A172 (cell line): Measurements from ENCODE around the gene SMAD3. TPM values are rescaled to one million over a fixed set of nuclear protein-coding genes. Genes with fewer than 3 reads are reported as not detected.

Source experiments
- DNase-seq: peaks from one replicate; pipeline ENCODE4 v3.0.0-alpha.2; 2015; ENCODE audit warnings: low spot score
- total RNA-seq: library from RNA; depleted of rRNA; stranded (reverse); fragments of >200 nt; shearing (Covaris generic); gene quantifications from 2 replicates; pipeline ENCODE4 v1.2.3, GENCODE V29; 2014; rRNA removed

Gene SMAD3
- total RNA-seq, 1 experiment from 2014 or later = 7.2 TPM

GRCh38 chr15:67228286-67228685 is 162.9 kb downstream of the SMAD3 start:
- no peak for DNase-seq

GRCh38 chr15:67230504-67230903 is 165.1 kb downstream of the SMAD3 start:
- DNase-seq = no peak

DNA sequence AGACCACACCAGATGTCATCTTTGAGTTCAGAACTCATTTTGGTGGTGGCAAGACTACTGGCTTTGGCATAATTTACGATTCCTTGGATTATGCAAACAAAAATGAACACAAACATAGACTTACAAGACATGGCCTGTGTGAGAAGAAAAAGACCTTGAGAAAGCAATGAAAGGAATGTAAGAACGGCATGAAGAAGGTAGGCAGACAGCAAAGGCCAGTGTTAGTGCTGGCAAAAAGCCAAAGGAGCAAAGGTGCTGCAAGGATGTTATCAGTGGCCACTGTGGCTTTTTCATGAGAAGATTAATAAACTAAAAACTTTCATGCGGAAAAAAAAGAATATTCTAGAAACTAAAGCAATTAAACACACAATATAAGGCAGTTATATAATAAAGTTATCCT is 167.2 kb downstream of the SMAD3 start:
- DNase-seq = no peak

DNA sequence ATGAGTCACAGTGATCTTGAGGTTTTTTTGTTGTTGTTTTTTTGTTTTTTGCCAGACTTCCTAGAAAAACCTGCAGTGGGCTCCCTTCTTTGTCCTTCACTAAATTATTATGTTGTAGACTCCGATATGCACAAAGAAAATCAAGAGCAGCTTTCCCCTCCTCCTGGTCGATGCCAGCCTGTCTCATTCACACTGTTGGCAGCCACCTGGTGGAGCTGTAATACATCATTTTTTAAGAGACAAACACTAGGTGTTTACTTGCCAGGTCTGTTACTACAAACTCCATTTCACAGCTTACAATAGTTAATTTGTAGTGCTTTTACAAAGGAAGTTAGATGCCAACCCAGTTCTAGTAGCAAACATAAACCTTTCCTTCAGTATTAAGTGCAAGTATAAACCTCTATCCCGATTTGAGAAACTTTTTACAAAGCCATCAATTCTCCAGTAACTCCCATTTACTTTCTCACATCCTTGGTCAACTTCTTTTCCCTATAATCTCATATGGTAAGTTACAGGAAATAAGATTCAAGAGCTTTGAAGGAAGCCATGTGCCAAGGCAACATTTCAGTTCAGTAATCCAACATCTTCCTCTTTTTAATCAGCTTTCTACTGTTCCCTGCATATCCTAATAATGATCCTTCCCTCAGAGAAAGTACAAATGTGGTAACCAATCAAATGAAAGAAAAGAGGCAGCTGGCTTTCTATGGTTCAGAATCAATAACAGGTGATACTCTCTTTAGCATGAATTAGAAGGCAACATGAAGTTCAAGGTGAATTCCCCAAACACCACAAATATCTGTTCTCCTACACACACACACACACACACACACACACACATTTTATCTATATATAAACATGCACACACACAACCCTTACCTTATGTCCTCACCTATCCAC is 175.1 kb downstream of the SMAD3 start:
- DNase-seq = peak; percentile 13

DNA sequence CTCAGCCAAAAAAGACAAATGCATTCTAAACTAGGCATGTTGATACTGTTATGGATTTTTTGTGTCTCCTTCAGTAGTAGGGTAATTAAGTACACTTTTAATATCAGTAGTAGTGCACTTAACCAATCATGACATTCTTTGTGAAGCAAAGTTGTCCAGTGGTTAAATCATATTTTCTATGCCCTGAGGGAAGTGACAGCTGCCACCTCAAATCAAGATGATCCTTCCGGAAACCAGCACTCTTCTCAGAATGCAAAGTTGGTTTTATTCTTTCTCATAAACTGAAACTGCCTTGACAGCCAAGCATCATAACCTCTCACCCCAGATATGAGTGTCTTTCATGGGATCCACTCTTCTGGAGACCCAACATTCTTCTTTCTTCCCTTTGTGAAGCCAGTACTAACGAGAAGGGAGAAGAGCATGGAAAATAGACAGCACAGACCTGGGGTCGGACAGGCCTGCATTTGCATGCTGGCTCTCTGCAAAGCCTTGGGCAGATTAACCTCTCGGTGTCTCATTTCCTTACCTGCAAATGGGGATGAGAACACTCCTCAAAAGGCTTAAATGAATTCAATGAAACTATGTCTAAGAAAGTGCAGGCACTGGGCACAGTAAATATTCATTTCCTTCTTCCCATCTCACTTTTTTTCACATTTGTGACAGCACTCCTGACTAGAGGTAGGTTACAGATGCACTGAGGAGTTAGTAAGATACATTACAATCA is 175.9 kb downstream of the SMAD3 start:
- no peak for DNase-seq

DNA sequence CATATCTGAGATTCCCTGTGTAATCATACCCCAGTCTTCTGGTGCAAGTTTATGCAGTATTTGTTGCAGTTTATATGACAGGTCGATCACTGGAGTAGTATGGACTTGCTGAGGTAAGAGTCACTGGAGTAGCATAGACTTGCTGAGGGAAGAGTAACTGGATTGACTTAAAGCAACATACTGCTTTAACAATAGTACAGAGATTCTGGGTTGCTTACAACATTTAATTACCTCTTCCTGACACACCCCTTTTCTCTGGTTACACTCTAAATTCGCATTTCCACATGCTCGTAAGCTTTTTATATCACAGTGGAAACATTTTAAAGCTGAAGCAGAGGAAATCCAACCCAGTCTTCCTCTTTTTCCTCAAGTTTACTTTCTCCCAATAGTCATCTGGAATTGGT is 177.3 kb downstream of the SMAD3 start:
- DNase-seq = no peak

Other genes with a start within 250 kb of the SMAD3 start
- gene AAGAB, start 189.1 kb downstream of the SMAD3 start, total RNA-seq = 64.6 and 78.1 TPM in 2 replicates
- 2.4 and 3.1 TPM in 2 replicates for gene IQCH, start 189.2 kb downstream of the SMAD3 start, total RNA-seq